ENCODE measurements around the gene TMEM217.

DNA sequence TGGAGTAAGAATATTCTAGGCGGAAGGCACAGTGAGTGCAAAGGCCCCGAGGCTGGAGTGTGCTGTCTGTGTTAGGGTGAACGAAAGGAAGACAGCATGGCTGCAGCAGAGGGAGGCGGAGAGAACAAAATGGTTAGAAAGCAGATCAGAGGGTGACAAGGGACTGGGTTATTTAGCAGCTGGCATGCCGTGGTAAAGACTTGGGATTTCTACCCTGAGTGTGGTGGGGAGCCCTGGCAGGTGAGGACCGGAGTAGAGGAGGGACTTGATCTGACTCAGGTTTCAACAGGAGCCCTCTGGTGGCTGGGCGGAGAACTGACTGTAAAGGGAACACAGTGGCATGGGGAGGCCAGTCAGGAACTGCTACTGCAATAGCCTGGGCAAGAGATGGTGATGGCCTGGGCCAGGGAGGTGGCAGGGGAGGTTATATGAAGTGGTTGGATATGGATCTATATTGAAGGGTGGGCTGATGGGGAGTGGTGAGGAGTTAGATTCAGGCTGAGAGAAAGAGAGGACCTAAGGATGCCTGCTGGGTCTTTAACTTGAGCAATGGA lies 50.0 kb downstream of the TMEM217 start:
- TF ChIP-seq, protein P1, sequence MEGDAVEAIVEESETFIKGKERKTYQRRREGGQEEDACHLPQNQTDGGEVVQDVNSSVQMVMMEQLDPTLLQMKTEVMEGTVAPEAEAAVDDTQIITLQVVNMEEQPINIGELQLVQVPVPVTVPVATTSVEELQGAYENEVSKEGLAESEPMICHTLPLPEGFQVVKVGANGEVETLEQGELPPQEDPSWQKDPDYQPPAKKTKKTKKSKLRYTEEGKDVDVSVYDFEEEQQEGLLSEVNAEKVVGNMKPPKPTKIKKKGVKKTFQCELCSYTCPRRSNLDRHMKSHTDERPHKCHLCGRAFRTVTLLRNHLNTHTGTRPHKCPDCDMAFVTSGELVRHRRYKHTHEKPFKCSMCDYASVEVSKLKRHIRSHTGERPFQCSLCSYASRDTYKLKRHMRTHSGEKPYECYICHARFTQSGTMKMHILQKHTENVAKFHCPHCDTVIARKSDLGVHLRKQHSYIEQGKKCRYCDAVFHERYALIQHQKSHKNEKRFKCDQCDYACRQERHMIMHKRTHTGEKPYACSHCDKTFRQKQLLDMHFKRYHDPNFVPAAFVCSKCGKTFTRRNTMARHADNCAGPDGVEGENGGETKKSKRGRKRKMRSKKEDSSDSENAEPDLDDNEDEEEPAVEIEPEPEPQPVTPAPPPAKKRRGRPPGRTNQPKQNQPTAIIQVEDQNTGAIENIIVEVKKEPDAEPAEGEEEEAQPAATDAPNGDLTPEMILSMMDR (IDR thresholded peaks at IDR 0.05), result peak; percentile 77
- TF ChIP-seq POLR2AphosphoS5 (IDR thresholded peaks at IDR 0.05; ENCODE audit: low read depth, low read length) (no peak), RXRA (IDR thresholded peaks at IDR 0.05; ENCODE audit: borderline replicate concordance, low read depth) (no peak), RFX5 (IDR thresholded peaks at IDR 0.05; ENCODE audit: low read length) (no peak), MEF2A (IDR thresholded peaks at IDR 0.05; ENCODE audit: borderline replicate concordance, low read depth) (no peak), TEAD4 (IDR thresholded peaks at IDR 0.05; ENCODE audit: borderline replicate concordance, insufficient read depth) (no peak), GABPA (IDR thresholded peaks at IDR 0.05; ENCODE audit: low read depth) (no peak), MAX (IDR thresholded peaks at IDR 0.05; ENCODE audit: low read depth) (no peak), REST (IDR thresholded peaks at IDR 0.05; ENCODE audit: low read depth, low read length) (no peak), TAF1 (IDR thresholded peaks at IDR 0.05; ENCODE audit: borderline replicate concordance, low read depth, low read length) (no peak), RAD21 (IDR thresholded peaks at IDR 0.05; ENCODE audit: low read length) (peak; percentile 58)
- TF ChIP-seq, protein P2, sequence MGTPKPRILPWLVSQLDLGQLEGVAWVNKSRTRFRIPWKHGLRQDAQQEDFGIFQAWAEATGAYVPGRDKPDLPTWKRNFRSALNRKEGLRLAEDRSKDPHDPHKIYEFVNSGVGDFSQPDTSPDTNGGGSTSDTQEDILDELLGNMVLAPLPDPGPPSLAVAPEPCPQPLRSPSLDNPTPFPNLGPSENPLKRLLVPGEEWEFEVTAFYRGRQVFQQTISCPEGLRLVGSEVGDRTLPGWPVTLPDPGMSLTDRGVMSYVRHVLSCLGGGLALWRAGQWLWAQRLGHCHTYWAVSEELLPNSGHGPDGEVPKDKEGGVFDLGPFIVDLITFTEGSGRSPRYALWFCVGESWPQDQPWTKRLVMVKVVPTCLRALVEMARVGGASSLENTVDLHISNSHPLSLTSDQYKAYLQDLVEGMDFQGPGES (IDR thresholded peaks at IDR 0.05; ENCODE audit: low read depth, low read length), result no peak

All from SK-N-SH (cell line).